Measurements from ENCODE around the gene PRKN.

DNA sequence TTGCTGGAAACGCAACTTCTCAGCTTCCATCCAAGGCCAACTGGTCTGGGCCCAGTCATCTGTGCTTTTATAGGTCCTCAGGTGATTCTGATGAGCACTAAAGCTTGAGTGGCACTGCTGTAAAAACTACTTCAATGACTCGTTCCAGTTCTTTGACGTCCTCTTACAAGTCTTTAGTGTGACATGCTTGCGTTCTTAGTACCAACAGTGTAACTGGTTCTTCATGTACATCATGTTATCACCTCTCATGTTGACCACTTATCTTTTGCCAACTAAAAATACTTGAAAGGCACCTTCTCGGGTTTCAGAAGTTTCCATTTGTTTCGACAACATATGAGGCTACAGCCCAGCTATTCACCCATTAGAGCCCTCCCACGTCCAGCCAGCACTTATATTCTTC, 468.9 kb downstream of the PRKN start:
- TF ChIP-seq, protein P1, sequence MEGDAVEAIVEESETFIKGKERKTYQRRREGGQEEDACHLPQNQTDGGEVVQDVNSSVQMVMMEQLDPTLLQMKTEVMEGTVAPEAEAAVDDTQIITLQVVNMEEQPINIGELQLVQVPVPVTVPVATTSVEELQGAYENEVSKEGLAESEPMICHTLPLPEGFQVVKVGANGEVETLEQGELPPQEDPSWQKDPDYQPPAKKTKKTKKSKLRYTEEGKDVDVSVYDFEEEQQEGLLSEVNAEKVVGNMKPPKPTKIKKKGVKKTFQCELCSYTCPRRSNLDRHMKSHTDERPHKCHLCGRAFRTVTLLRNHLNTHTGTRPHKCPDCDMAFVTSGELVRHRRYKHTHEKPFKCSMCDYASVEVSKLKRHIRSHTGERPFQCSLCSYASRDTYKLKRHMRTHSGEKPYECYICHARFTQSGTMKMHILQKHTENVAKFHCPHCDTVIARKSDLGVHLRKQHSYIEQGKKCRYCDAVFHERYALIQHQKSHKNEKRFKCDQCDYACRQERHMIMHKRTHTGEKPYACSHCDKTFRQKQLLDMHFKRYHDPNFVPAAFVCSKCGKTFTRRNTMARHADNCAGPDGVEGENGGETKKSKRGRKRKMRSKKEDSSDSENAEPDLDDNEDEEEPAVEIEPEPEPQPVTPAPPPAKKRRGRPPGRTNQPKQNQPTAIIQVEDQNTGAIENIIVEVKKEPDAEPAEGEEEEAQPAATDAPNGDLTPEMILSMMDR (conservative IDR thresholded peaks at IDR 0.05 in 1 of 2, IDR thresholded peaks at IDR 0.05 in 1 of 2; ENCODE audit: low read depth in 1 of 2, low read length in 2 of 2): no peak
- TF ChIP-seq EZH2 (IDR thresholded peaks at IDR 0.05; ENCODE audit: low read length, missing control alignments): no peak

Measured in fibroblast of lung (primary cell).